HEK293 (cell line): Measurements from ENCODE around the gene THOC7.

Source experiments
- CTCF ChIA-PET: fragments of 350-600 bp; formaldehyde crosslinking; extraction: SDS; loops from one replicate; lab custom pipeline; 2021; ENCODE audit warnings: antibody characterized with exemption; lab: Yijun Ruan, JAX
- POLR2A ChIA-PET: fragments of 300-600 bp; formaldehyde crosslinking; extraction: SDS; loops from one replicate; lab custom pipeline; 2020; ENCODE audit warnings: antibody characterized with exemption, inconsistent platforms; lab: Yijun Ruan, JAX
- H3K27ac ChIP-seq: fragments of 200-500 bp; sonication (Bioruptor generic); 2 replicates; pipeline ENCODE4 v1.5.1; 2014; ENCODE audit warnings: low read depth, low read length, control low read depth, inconsistent platforms; ENCODE audit errors: extremely low read depth
- H3K36me3 ChIP-seq, 2 experiments: fragments of 200-500 bp in 1 of 2; sonication (Bioruptor generic) in 1 of 2; 1 replicate in 1 of 2; 2 replicates in 1 of 2; pipeline ENCODE4 v1.5.1; 2014 to 2017; ENCODE audit warnings: inconsistent platforms in 2 of 2, low read length in 2 of 2; ENCODE audit not compliant: control insufficient read depth in 2 of 2, insufficient read depth in 1 of 2
- H3K4me1 ChIP-seq: fragments of 200-500 bp; sonication (Bioruptor generic); 2 replicates; pipeline ENCODE4 v1.5.1; 2014; ENCODE audit warnings: mild to moderate bottlenecking, low read length, inconsistent platforms; ENCODE audit not compliant: control insufficient read depth, insufficient read depth
- H3K4me3 ChIP-seq: 2 replicates; pipeline ENCODE4 v1.5.1; 2011; ENCODE audit warnings: low read depth, mild to moderate bottlenecking, control low read depth, low read length, moderate library complexity
- H3K9me3 ChIP-seq: fragments of 200-500 bp; sonication (Bioruptor generic); 2 replicates; pipeline ENCODE4 v1.5.1; 2014; ENCODE audit warnings: low read depth, low read length, inconsistent platforms; ENCODE audit not compliant: control insufficient read depth, insufficient read depth
- CTCF ChIP-seq: fragments of 450-650 bp; formaldehyde crosslinking; IDR thresholded peaks from 2 replicates; pipeline ENCODE4 v1.5.1; 2016; ENCODE audit warnings: missing biosample characterization, missing genetic modification characterization
- KLF17 ChIP-seq: fragments of 450-650 bp; formaldehyde crosslinking; IDR thresholded peaks from 2 replicates; pipeline ENCODE4 v1.5.1; 2016; ENCODE audit warnings: missing biosample characterization, missing genetic modification characterization
- KLF8 ChIP-seq: fragments of 450-650 bp; formaldehyde crosslinking; IDR thresholded peaks from 2 replicates; pipeline ENCODE4 v1.5.1; 2016; ENCODE audit warnings: missing biosample characterization, missing genetic modification characterization
- OVOL3 ChIP-seq: fragments of 450-650 bp; formaldehyde crosslinking; IDR thresholded peaks from 2 replicates; pipeline ENCODE4 v1.5.1; 2016; ENCODE audit warnings: missing biosample characterization, missing genetic modification characterization
- PBX3 ChIP-seq: sonication (generic); formaldehyde crosslinking; IDR thresholded peaks from 2 replicates; pipeline ENCODE4 v1.8.1; 2022; ENCODE audit warnings: mild to moderate bottlenecking, moderate library complexity, missing genetic modification reagents
- PRDM10 ChIP-seq: fragments of 450-650 bp; formaldehyde crosslinking; IDR thresholded peaks from 2 replicates; pipeline ENCODE4 v1.5.1; 2016; ENCODE audit warnings: missing biosample characterization, missing genetic modification characterization
- TRIM28 ChIP-seq: IDR thresholded peaks from 2 replicates; pipeline ENCODE4 v1.6.1; 2011; ENCODE audit warnings: low read length, control low read depth, borderline replicate concordance
- ZBTB1 ChIP-seq: fragments of 450-650 bp; formaldehyde crosslinking; IDR thresholded peaks from 2 replicates; pipeline ENCODE4 v1.5.1; 2016; ENCODE audit warnings: missing biosample characterization, missing genetic modification characterization
- ZBTB11 ChIP-seq: fragments of 450-650 bp; formaldehyde crosslinking; conservative IDR thresholded peaks from 2 replicates; pipeline ENCODE4 v1.5.1; 2016; ENCODE audit warnings: low read depth, missing biosample characterization, missing genetic modification characterization
- ZBTB17 ChIP-seq: fragments of 450-650 bp; formaldehyde crosslinking; IDR thresholded peaks from 2 replicates; pipeline ENCODE4 v1.5.1; 2016; ENCODE audit warnings: missing biosample characterization, missing genetic modification characterization
- ZBTB21 ChIP-seq: fragments of 450-650 bp; formaldehyde crosslinking; IDR thresholded peaks from 2 replicates; pipeline ENCODE4 v1.5.1; 2017; ENCODE audit warnings: missing biosample characterization, missing genetic modification characterization
- ZNF2 ChIP-seq: fragments of 450-650 bp; formaldehyde crosslinking; IDR thresholded peaks from 2 replicates; pipeline ENCODE4 v1.5.1; 2016; ENCODE audit warnings: missing biosample characterization, missing genetic modification characterization
- ZNF202 ChIP-seq: fragments of 450-650 bp; formaldehyde crosslinking; IDR thresholded peaks from 2 replicates; pipeline ENCODE4 v1.5.1; 2016; ENCODE audit warnings: missing biosample characterization, missing genetic modification characterization, borderline replicate concordance
- ZNF221 ChIP-seq: fragments of 450-650 bp; formaldehyde crosslinking; IDR thresholded peaks from 2 replicates; pipeline ENCODE4 v1.5.1; 2017; ENCODE audit warnings: missing biosample characterization, missing genetic modification characterization, borderline replicate concordance
- ZNF239 ChIP-seq: fragments of 450-650 bp; formaldehyde crosslinking; IDR thresholded peaks from 2 replicates; pipeline ENCODE4 v1.5.1; 2016; ENCODE audit warnings: missing biosample characterization, missing genetic modification characterization
- ZNF302 ChIP-seq: fragments of 450-650 bp; formaldehyde crosslinking; IDR thresholded peaks from 2 replicates; pipeline ENCODE4 v1.5.1; 2016; ENCODE audit warnings: missing biosample characterization, missing genetic modification characterization, low read depth
- ZNF404 ChIP-seq: fragments of 450-650 bp; formaldehyde crosslinking; IDR thresholded peaks from 2 replicates; pipeline ENCODE4 v1.5.1; 2017; ENCODE audit warnings: missing biosample characterization, missing genetic modification characterization
- ZNF423 ChIP-seq: fragments of 450-650 bp; formaldehyde crosslinking; IDR thresholded peaks from 2 replicates; pipeline ENCODE4 v1.5.1; 2016; ENCODE audit warnings: missing biosample characterization, missing genetic modification characterization
- ZNF580 ChIP-seq: fragments of 450-650 bp; formaldehyde crosslinking; IDR thresholded peaks from 2 replicates; pipeline ENCODE4 v1.5.1; 2016; ENCODE audit warnings: missing biosample characterization, missing genetic modification characterization
- ZNF639 ChIP-seq: fragments of 450-650 bp; formaldehyde crosslinking; IDR thresholded peaks from 2 replicates; pipeline ENCODE4 v1.5.1; 2016; ENCODE audit warnings: missing biosample characterization, missing genetic modification characterization
- ZNF658 ChIP-seq: fragments of 450-650 bp; formaldehyde crosslinking; IDR thresholded peaks from 2 replicates; pipeline ENCODE4; 2016; ENCODE audit warnings: missing biosample characterization, missing genetic modification characterization
- ZNF768 ChIP-seq: fragments of 450-650 bp; formaldehyde crosslinking; IDR thresholded peaks from 2 replicates; pipeline ENCODE4 v1.5.1; 2018; ENCODE audit warnings: missing biosample characterization, mild to moderate bottlenecking, missing genetic modification characterization
- ZNF843 ChIP-seq: fragments of 450-650 bp; formaldehyde crosslinking; IDR thresholded peaks from 2 replicates; pipeline ENCODE4 v1.5.1; 2016; ENCODE audit warnings: missing biosample characterization, missing genetic modification characterization

THOC7 gene

GRCh38 chr3:63803911-63804310 lies 59.7 kb downstream of the THOC7 start:
- CTCF ChIA-PET, result interaction anchor here (2.1 kb wide), 1 partner anchor 15 kb away, joined by 7 read pairs; the partner anchor contains the start of gene C3orf49
- TF ChIP-seq ZNF302 (tag by site-specific recombination) (no peak), ZNF423 (no peak), ZBTB21 (tag by site-specific recombination) (no peak), KLF8 (tag by site-specific recombination) (no peak), TRIM28 (no peak), PBX3 (CRISPR knock-in tag) (no peak), KLF17 (no peak), ZNF580 (tag by site-specific recombination) (no peak), ZNF202 (tag by site-specific recombination) (no peak), PRDM10 (no peak), ZNF639 (no peak), ZNF2 (tag by site-specific recombination) (no peak), ZBTB17 (tag by site-specific recombination) (no peak), ZNF221 (tag by site-specific recombination) (no peak), ZNF843 (no peak), ZBTB1 (tag by site-specific recombination) (no peak), ZNF239 (no peak), ZNF658 (tag by site-specific recombination) (no peak)

GRCh38 chr3:63800097-63800496 lies 63.5 kb downstream of the THOC7 start:
- ChIA-PET CTCF (no interaction called here), POLR2A (no interaction called here)
- Histone ChIP-seq H3K27ac (no peak overlapping the region), H3K9me3 (no peaks in the 10 kb centered on the region), H3K36me3 (no peaks in the 10 kb centered on the region), H3K4me1 (no peaks in the 10 kb centered on the region), H3K4me3 (no peak overlapping the region)
- TF ChIP-seq ZBTB11 (tag by site-specific recombination) (no peak), ZNF768 (tag by site-specific recombination) (no peak), OVOL3 (tag by site-specific recombination) (no peak), PBX3 (CRISPR knock-in tag) (no peak), CTCF (tag by site-specific recombination) (no peak), ZNF404 (tag by site-specific recombination) (no peak)

More at GRCh38 chr3:63803911-63804310, 59.7 kb downstream of the THOC7 start:
- no peak overlapping the region for H3K27ac ChIP-seq
- H3K4me1 ChIP-seq, result no peaks in the 10 kb centered on the region
- no peaks in the 10 kb centered on the region for H3K9me3 ChIP-seq
- POLR2A ChIA-PET, result no interaction called here
- no peaks in the 10 kb centered on the region for H3K36me3 ChIP-seq
- H3K4me3 ChIP-seq, result no peak overlapping the region
